GM10248 (cell line): Measurements from ENCODE around the gene KIF26B.

ENCODE experiments used
- CTCF ChIA-PET: fragments of 300-600 bp; sonication (Branson Sonifier 250); formaldehyde crosslinking; extraction: SDS; loops from one replicate; lab custom pipeline; 2021; ENCODE audit warnings: antibody characterized with exemption; lab: Yijun Ruan, JAX
- POLR2A ChIA-PET: fragments of 350-650 bp; sonication (Branson Sonifier 250); formaldehyde crosslinking; extraction: SDS; loops from one replicate; lab custom pipeline; 2020; ENCODE audit warnings: antibody characterized with exemption; lab: Yijun Ruan, JAX
- DNase-seq: peaks from one replicate; pipeline ENCODE4 v3.0.0; 2012; ENCODE audit errors: extremely low spot score
- CTCF ChIP-seq: IDR thresholded peaks from 2 replicates; pipeline ENCODE4 v1.5.1; 2012; ENCODE audit warnings: mild to moderate bottlenecking, low read depth; ENCODE audit errors: extremely low read depth, missing control alignments, control extremely low read depth

Gene KIF26B

GRCh38 chr1:245683676-245684075 lies 528.9 kb downstream of the KIF26B start:
- no peak for TF ChIP-seq CTCF
- ChIA-PET POLR2A (no interaction called here), CTCF (no interaction called here)
- DNase-seq = no peak

GRCh38 chr1:245684166-245684565 lies 529.4 kb downstream of the KIF26B start:
- no peak for DNase-seq
- ChIA-PET POLR2A (no interaction called here), CTCF (no interaction called here)
- no peak for TF ChIP-seq CTCF

GRCh38 chr1:245684571-245684970 lies 529.8 kb downstream of the KIF26B start:
- POLR2A ChIA-PET = no interaction called here
- DNase-seq = no peak
- CTCF ChIA-PET = no interaction called here
- no peak for TF ChIP-seq CTCF

GRCh38 chr1:245685111-245685810 lies 530.5 kb downstream of the KIF26B start:
- ChIA-PET POLR2A (no interaction called here), CTCF (no interaction called here)
- DNase-seq = no peak
- no peak for TF ChIP-seq CTCF

GRCh38 chr1:245686006-245686405 lies 531.2 kb downstream of the KIF26B start:
- TF ChIP-seq CTCF = no peak
- ChIA-PET CTCF (no interaction called here), POLR2A (no interaction called here)
- DNase-seq = no peak

- ChIA-PET CTCF (no interaction called here), POLR2A (no interaction called here)
Observed at GRCh38 chr1:245686446-245687030, 531.8 kb downstream of the KIF26B start.

More at GRCh38 chr1:245686446-245687030, 531.8 kb downstream of the KIF26B start:
- TF ChIP-seq CTCF = no peak
- DNase-seq = no peak
